Measurements from ENCODE around the gene PCSK7.

DNA sequence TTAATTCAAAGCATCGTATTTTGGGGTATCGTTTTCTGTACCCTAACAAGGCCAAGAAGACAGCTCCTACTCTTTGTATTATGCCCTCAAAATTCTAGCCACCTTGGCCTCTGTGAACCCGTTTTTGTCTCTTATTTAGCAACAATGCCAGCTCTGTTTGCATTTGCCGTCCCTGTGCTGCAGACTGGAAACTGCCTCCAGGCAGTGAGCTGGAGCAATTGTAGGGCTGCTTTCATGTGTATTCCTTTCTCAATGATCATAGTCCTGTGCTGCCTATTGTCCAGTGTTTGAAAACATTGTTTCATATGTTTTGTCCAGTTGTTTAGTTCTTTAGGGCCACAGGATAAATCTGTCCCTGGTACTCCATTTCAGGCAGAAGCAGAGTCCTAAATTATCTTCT lies 39.3 kb upstream of the PCSK7 start:
- TF ChIP-seq, protein P1, sequence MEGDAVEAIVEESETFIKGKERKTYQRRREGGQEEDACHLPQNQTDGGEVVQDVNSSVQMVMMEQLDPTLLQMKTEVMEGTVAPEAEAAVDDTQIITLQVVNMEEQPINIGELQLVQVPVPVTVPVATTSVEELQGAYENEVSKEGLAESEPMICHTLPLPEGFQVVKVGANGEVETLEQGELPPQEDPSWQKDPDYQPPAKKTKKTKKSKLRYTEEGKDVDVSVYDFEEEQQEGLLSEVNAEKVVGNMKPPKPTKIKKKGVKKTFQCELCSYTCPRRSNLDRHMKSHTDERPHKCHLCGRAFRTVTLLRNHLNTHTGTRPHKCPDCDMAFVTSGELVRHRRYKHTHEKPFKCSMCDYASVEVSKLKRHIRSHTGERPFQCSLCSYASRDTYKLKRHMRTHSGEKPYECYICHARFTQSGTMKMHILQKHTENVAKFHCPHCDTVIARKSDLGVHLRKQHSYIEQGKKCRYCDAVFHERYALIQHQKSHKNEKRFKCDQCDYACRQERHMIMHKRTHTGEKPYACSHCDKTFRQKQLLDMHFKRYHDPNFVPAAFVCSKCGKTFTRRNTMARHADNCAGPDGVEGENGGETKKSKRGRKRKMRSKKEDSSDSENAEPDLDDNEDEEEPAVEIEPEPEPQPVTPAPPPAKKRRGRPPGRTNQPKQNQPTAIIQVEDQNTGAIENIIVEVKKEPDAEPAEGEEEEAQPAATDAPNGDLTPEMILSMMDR (IDR thresholded peaks at IDR 0.05): no peak
- TF ChIP-seq POLR2A (IDR thresholded peaks at IDR 0.05): no peak
